SU-DHL-6 (cell line): Measurements from ENCODE around the gene RFESD.

Source experiments
- EZH2phosphoT487 ChIP-seq: fragments of 200-600 bp; sonication (generic), shearing (Covaris generic); conservative IDR thresholded peaks from 2 replicates; pipeline ENCODE4 v1.6.1; 2018; ENCODE audit warnings: mild to moderate bottlenecking, antibody characterized with exemption, low read length, moderate library complexity, mixed read lengths
- TF ChIP-seq, protein P1 (sequence below): fragments of 200-600 bp; sonication (generic); IDR thresholded peaks from one replicate; pipeline ENCODE4 v1.5.1; 2017; ENCODE audit warnings: antibody characterized with exemption, mild to moderate bottlenecking, low read length, moderate library complexity; ENCODE audit not compliant: insufficient read depth, poor library complexity, severe bottlenecking

- TF ChIP-seq, protein P1, sequence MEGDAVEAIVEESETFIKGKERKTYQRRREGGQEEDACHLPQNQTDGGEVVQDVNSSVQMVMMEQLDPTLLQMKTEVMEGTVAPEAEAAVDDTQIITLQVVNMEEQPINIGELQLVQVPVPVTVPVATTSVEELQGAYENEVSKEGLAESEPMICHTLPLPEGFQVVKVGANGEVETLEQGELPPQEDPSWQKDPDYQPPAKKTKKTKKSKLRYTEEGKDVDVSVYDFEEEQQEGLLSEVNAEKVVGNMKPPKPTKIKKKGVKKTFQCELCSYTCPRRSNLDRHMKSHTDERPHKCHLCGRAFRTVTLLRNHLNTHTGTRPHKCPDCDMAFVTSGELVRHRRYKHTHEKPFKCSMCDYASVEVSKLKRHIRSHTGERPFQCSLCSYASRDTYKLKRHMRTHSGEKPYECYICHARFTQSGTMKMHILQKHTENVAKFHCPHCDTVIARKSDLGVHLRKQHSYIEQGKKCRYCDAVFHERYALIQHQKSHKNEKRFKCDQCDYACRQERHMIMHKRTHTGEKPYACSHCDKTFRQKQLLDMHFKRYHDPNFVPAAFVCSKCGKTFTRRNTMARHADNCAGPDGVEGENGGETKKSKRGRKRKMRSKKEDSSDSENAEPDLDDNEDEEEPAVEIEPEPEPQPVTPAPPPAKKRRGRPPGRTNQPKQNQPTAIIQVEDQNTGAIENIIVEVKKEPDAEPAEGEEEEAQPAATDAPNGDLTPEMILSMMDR: no peak
- no peak for TF ChIP-seq EZH2phosphoT487
Observed at GRCh38 chr5:95647886-95648860, 1.6 kb downstream of the RFESD start.
